M059J (cell line): Measurements from ENCODE around the gene MGAT4C. TPM values are rescaled to one million over a fixed set of nuclear protein-coding genes. Genes with fewer than 3 reads are reported as not detected.
A peak's percentile ranks its signal among the peaks of the same experiment; 100 is the strongest.
"Not testable (repeated sequence)": the region's sequence is repeated elsewhere in the genome, so short reads cannot be mapped to it uniquely, and the experiment has no call there.

ENCODE experiments used
- DNase-seq: peaks from one replicate; pipeline ENCODE4 v3.0.0-alpha.2; 2012; ENCODE audit warnings: low read depth
- total RNA-seq: library from RNA; depleted of rRNA; stranded (reverse); fragments of >200 nt; shearing (Covaris generic); gene quantifications from 2 replicates; pipeline ENCODE4 v1.2.3, GENCODE V29; 2014; rRNA removed

MGAT4C gene
- total RNA-seq = not detected in 2 replicates

GRCh38 chr12:86256163-86256562 is at the start of gene MGAT4C:
TSS of gene MGAT4C (minus strand) at chr12:86256391.
- no peak for DNase-seq

DNA sequence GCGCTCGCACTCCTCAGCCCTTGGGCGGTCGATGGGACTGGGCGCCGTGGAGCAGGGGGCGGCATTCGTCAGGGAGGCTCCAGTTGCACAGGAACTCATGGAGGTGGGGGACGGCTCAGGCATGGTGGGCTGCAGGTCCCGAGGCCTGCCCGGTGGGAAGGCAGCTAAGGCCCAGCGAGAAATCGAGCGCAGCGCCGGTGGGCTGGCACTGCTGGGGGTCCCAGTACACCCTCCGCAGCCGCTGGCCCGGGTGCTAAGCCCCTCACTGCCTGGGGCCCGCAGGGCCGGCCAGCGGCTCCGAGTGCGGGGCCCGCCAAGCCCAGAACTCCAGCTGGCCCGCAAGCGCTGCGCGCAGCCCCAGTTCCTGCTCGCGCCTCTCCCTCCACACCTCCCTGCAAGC is 40.2 kb upstream of the MGAT4C start:
- not testable (repeated sequence) for DNase-seq

- DNase-seq = no peak
These were observed 37.6 kb upstream of the MGAT4C start for GRCh38 chr12:86293682-86294240.

DNA sequence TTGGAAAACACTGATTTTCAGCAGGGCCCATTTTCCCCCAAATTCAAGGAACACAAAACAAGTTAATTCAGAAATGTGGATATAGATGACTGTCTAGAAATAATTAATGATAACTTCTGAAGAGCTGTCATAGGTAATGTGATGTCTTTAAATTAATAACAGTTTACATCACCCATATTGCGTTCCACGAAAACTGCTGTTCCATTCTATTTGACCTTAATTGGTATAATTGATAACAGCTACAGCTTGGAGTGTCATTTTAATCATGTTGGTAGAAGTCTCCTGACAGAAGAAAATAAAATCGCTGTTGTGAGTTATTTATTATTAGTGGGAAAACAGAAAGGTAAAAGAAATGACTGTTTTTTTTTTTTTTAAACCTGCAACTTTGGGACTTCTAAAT is 36.3 kb upstream of the MGAT4C start:
- DNase-seq = no peak

DNA sequence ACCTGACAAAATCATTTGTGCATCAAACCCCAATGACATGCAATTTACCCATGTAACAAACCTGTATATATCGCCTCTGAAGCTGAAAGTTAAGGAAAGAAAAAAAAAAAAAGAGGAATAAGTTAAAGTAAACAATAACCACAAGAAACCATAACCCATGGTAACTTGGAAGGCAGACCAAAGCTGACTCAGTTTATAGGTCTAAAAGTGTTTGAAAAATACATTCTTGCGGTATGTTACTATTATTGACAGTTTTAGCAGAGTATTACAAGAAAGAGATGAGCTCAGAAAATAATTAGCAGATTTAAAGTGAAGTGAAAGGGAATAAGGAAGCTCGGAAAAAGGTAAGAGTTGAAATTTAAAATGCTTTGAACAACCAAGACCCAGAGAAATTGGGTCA is 34.4 kb upstream of the MGAT4C start:
- DNase-seq = peak; percentile 74

- DNase-seq = no peak
These were observed 29.9 kb upstream of the MGAT4C start for GRCh38 chr12:86286119-86286518.

GRCh38 chr12:86283620-86284019 is 27.4 kb upstream of the MGAT4C start:
- no peak for DNase-seq

DNA sequence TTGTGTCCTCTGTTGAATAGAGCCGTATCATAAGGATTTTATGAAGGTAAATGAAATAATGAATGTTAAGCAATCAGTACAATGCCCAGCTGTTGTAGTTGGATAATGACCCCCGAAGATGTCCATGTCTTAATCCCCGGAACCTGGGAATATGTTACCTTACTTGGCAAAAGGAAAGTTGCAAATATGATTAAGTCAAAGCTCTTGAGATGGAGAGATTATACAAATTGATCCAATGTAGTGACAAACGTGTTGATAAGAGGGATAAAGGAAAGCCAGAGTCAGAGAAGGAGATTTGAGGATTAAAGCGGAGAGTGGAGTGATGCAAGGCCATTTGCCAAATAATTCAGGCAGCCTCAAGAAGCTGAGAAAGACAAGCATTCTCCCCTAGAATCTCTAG is 19.2 kb upstream of the MGAT4C start:
- no peak for DNase-seq

GRCh38 chr12:86265329-86265695 is 9.1 kb upstream of the MGAT4C start:
- no peak for DNase-seq

DNA sequence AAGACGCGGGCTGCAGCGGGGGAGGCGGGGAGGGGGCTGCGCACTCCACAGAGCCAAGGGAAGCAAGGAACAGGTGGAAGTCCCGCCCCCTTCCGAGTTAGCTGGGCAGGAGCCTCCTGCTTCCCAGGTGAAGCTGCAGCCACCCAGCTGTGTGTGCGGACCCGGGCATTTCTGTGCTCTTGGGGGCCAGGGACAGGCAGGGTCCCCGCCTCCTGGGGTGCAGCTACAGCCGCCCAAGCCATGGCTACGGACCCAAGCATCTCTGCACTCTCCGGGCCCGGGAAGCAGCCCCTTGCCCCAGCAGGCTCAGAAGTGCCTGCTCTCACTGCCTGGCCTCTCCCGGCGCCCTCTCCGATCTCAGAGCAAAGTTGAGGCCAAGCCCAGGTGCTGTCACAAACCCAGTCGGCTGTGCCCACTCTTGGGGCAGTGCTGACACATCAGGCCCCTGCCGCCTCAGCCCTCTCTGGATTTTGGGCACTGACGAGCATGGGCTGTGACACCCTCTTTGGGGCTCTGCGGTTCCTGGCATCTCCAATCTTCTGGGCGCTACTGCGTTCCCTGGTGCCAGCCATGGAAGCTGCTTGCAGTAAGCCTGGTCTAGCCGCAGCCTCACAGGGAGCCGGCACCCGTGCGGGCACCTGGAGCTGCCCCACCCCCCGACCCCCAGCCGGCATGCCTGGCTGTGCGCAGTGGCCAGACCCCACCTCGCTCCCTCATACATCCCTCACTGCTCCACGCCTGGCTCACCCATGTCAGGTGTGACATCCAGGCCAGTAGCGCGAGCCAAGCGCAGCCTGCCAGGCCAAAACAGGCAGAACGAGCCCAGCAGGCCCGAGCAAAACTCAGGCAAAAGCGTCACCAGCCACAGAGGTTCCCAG is 8.5 kb upstream of the MGAT4C start:
- peak; percentile 34 for DNase-seq

GRCh38 chr12:86261578-86261977 is 5.4 kb upstream of the MGAT4C start:
- DNase-seq = no peak

GRCh38 chr12:86261142-86261541 is 5.0 kb upstream of the MGAT4C start:
- no peak for DNase-seq

DNA sequence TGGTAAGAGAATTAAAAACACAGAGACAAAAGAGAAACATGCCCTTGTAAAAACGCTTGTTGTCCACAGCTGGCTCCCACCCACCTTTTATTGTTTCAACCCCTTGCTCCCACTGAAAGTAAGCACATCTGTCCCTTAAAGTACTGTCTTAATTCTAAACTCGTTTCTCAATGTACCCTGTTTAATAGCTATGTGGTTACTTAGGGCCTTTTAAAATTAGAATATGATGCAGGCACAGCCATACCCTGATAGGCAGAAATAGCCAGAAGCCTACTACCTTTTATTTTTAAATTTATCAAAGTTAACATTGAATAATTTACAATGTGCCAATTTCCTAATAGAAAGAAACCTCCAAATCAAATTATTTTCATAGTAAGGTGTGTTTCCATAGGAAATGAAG is 4.0 kb upstream of the MGAT4C start:
- no peak for DNase-seq

GRCh38 chr12:86257134-86257533 is 943 bp upstream of the MGAT4C start:
- no peak for DNase-seq

DNA sequence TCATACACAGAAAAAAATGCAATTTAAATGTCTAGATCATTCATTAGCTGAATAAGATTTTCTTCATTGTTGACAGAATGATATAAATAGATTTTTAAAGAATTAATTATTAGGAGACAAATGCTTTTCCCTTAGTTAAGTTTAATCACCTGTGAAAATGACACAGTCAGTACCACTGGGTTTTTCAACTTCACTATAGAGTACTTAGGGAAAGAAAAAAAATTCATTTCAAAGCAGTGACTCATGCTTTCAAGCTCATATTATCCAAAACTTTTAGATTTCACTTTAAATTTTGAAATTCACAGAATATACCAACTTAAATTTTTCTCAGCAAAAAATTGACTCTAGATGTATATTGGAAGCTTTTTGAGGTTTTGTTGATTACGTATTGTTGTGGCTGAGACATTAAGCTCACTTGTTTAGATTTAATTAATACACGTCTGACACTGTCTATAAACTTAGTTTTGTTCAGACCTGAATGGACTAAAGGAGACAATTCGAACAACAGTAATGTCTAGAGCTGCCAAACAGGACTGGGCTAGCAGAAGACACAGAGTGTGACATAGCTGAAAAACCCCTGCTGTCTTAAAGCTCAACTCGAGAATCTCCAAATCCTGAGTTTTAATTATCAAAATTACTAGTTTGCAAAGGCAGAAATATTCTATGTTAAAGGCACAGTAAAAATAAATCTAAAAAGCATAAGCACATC is 1.6 kb downstream of the MGAT4C start:
- DNase-seq = no peak

GRCh38 chr12:86249851-86250250 is 6.3 kb downstream of the MGAT4C start:
- DNase-seq = peak; percentile 63

DNA sequence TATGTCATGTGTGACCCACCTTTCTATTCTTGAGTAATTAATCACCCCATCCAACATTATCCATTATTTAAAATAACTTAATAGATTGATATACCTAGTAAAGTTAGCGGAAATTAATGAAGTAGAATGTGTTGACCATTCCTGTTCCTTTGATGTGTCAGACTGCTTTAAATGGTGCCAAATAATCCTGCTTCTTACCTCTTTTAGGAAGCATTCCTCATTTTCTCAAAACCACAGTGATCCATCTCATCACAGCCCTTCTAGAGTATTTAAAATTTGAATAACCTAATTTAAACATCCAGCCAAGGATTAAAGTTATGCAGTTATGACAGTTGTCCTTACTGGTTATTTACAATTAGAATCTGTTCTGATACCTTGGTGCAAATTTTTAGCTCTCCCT is 6.9 kb downstream of the MGAT4C start:
- no peak for DNase-seq

DNA sequence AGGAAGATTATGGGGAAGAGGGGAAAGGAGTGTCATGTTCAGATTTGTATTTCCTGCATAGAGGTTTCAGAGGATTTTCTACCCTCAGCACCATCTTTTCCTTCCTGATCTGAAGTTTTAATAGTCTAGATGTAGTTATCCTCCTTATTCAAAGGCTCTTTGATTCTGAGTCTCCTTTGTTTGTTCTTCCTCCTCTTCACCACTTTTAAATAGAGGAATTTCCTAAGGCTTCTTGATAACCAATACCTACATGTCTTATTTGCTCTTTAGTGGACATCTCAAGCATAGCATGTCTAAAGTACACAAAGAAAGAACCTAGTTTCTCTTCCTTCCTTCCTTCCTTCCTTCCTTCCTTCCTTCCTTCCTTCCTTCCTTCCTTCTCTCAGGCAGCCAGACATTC is 8.3 kb downstream of the MGAT4C start:
- DNase-seq = no peak

- DNase-seq = no peak
These were observed 14.6 kb downstream of the MGAT4C start for GRCh38 chr12:86241600-86241999.

- no peak for DNase-seq
These were observed 21.8 kb downstream of the MGAT4C start for GRCh38 chr12:86234316-86234855.

DNA sequence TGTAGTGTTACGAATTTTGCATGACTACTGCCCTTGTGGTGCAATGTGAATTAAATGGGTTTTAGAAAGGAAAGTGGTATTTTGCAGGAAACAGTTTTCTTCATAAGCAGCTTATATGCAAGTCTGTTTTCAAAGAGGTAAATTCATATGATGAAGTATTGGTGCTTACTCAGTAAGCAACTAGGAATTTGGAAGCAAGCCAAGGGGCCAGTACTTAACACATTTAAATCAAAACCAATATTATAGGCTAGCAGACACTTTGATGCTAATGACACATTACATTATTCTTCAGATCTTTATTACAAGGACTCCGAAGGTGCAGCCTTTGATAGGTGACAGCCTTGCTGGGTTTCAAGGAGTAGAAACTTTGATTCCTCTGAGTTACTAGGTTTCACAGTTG is 23.1 kb downstream of the MGAT4C start:
- peak; percentile 18 for DNase-seq

- DNase-seq = peak; percentile 73
These were observed 25.6 kb downstream of the MGAT4C start for GRCh38 chr12:86230516-86231146.
